K562 (cell line): ENCODE measurements around the gene SUV39H2. TPM values are rescaled to one million over a fixed set of nuclear protein-coding genes. Genes with fewer than 3 reads are reported as not detected.

Source experiments
- ARID4B ChIP-seq: sonication (generic); formaldehyde crosslinking; IDR thresholded peaks from 2 replicates; pipeline ENCODE4 v1.8.0; 2022; ENCODE audit warnings: mild to moderate bottlenecking, missing genetic modification reagents
- ASH1L ChIP-seq: fragments of 450-650 bp; IDR thresholded peaks from 2 replicates; pipeline ENCODE4 v1.6.1; 2018; ENCODE audit warnings: borderline replicate concordance, mild to moderate bottlenecking, low read depth; ENCODE audit not compliant: partially characterized antibody
- MAFG ChIP-seq: fragments of 450-650 bp; conservative IDR thresholded peaks from 2 replicates; pipeline ENCODE4 v1.6.1; 2016; ENCODE audit warnings: missing genetic modification characterization, missing compliant biosample characterization
- MLX ChIP-seq, 2 experiments: fragments of 450-650 bp in 1 of 2; sonication (generic) in 1 of 2; formaldehyde crosslinking; conservative IDR thresholded peaks; 2 replicates each; pipeline versions ENCODE4 v1.4.0 to v1.8.1; 2020 to 2022; ENCODE audit warnings: mild to moderate bottlenecking in 1 of 2, missing genetic modification reagents in 1 of 2
- SREBF1 ChIP-seq: fragments of 150-350 bp; IDR thresholded peaks from 2 replicates; pipeline ENCODE4 v1.6.1; 2014; ENCODE audit warnings: antibody characterized with exemption, low read depth, low read length, borderline replicate concordance
- VEZF1 ChIP-seq: fragments of 200-800 bp; sonication (Bioruptor generic); IDR thresholded peaks from 2 replicates; pipeline ENCODE4 v1.6.1; 2017; ENCODE audit warnings: missing genetic modification characterization, missing compliant biosample characterization
- ZNF3 ChIP-seq: fragments of 250-450 bp; sonication (Bioruptor Pico); IDR thresholded peaks from 2 replicates; pipeline ENCODE4 v1.5.0; 2021; ENCODE audit warnings: mild to moderate bottlenecking, moderate library complexity
- ZNF778 ChIP-seq: fragments of 450-650 bp; formaldehyde crosslinking; IDR thresholded peaks from 2 replicates; pipeline ENCODE4 v1.4.0; 2020; ENCODE audit warnings: mild to moderate bottlenecking, moderate library complexity
- polyA plus RNA-seq, 8 experiments: library from polyadenylated mRNA; depleted of rRNA in 4 of 8; stranded (reverse) in 5 of 8; unstranded in 3 of 8; fragments of >200 nt; fragmentation: Nextera tagmentation in 2 of 8; fragmentation: Illumina TruSeq in 1 of 8; extraction: Ambion mirVana in 2 of 8; extraction: Trizol in 1 of 8; gene quantifications; 2 replicates each; pipeline versions ENCODE4 v1.2.1 to v1.2.3, GENCODE V29; 2011 to 2014; ENCODE audit warnings: inconsistent platforms in 1 of 8, missing spikeins in 1 of 8
- total RNA-seq, 7 experiments: library from RNA; depleted of rRNA in 6 of 7; stranded (reverse); fragments of >200 nt in 6 of 7; fragmentation: Illumina TruSeq in 2 of 7; extraction: Trizol in 2 of 7; gene quantifications; 2 replicates each; pipeline versions ENCODE4 v1.2.1 to v1.2.3, GENCODE V29; 2011 to 2021; ENCODE audit warnings: low replicate concordance in 1 of 7
- TF ChIP-seq, protein P1 (sequence below): IDR thresholded peaks from 3 replicates; pipeline ENCODE4 v1.6.1; 2011; ENCODE audit warnings: borderline replicate concordance, mild to moderate bottlenecking, moderate library complexity; ENCODE audit not compliant: insufficient read length; ENCODE audit errors: extremely low read depth
- TF ChIP-seq, protein P2 (sequence below): fragments of 250-450 bp; sonication (Bioruptor Pico); IDR thresholded peaks from 2 replicates; pipeline ENCODE4 v1.5.0; 2021; ENCODE audit warnings: mild to moderate bottlenecking, borderline replicate concordance

The SUV39H2 gene
- total and polyA plus RNA-seq, 9 of the 15 experiments (the other 6 are each of a cell fraction or from before 2014, with no cell fraction given) = 24.1 to 54.3 (median 41.3) TPM

- TF ChIP-seq, protein P1, sequence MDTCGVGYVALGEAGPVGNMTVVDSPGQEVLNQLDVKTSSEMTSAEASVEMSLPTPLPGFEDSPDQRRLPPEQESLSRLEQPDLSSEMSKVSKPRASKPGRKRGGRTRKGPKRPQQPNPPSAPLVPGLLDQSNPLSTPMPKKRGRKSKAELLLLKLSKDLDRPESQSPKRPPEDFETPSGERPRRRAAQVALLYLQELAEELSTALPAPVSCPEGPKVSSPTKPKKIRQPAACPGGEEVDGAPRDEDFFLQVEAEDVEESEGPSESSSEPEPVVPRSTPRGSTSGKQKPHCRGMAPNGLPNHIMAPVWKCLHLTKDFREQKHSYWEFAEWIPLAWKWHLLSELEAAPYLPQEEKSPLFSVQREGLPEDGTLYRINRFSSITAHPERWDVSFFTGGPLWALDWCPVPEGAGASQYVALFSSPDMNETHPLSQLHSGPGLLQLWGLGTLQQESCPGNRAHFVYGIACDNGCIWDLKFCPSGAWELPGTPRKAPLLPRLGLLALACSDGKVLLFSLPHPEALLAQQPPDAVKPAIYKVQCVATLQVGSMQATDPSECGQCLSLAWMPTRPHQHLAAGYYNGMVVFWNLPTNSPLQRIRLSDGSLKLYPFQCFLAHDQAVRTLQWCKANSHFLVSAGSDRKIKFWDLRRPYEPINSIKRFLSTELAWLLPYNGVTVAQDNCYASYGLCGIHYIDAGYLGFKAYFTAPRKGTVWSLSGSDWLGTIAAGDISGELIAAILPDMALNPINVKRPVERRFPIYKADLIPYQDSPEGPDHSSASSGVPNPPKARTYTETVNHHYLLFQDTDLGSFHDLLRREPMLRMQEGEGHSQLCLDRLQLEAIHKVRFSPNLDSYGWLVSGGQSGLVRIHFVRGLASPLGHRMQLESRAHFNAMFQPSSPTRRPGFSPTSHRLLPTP = no peak
- TF ChIP-seq ASH1L (no peak), ZNF3 (no peak), SREBF1 (no peak), ARID4B (CRISPR knock-in tag) (peak; percentile 73), MLX (CRISPR knock-in tag; conservative IDR thresholded peaks at IDR 0.05) (no peak), ZNF778 (no peak), MAFG (tag) (no peak), VEZF1 (CRISPR knock-in tag) (peak; percentile 46; the same call in 1 of the 2 replicates)
- TF ChIP-seq, protein P2, sequence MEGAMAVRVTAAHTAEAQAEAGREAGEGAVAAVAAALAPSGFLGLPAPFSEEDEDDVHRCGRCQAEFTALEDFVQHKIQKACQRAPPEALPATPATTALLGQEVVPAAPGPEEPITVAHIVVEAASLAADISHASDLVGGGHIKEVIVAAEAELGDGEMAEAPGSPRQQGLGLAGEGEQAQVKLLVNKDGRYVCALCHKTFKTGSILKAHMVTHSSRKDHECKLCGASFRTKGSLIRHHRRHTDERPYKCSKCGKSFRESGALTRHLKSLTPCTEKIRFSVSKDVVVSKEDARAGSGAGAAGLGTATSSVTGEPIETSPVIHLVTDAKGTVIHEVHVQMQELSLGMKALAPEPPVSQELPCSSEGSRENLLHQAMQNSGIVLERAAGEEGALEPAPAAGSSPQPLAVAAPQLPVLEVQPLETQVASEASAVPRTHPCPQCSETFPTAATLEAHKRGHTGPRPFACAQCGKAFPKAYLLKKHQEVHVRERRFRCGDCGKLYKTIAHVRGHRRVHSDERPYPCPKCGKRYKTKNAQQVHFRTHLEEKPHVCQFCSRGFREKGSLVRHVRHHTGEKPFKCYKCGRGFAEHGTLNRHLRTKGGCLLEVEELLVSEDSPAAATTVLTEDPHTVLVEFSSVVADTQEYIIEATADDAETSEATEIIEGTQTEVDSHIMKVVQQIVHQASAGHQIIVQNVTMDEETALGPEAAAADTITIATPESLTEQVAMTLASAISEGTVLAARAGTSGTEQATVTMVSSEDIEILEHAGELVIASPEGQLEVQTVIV (CRISPR knock-in tag) = no peak
Measured at GRCh38 chr10:14837757-14838581, 40.7 kb upstream of the SUV39H2 start, which contains the start of the genes CDNF, HSPA14 and MSANTD7 (continued).
